Thoracic aorta (tissue), 2 donors: Measurements from ENCODE around the gene HSF5. TPM values are rescaled to one million over a fixed set of nuclear protein-coding genes. Genes with fewer than 3 reads are reported as not detected.

Experiments used
- ATAC-seq: fragments of 150-250 bp; one replicate; pipeline ENCODE4 v1.8.0; 2017; ENCODE audit warnings: low read depth; ENCODE audit not compliant: insufficient number of reproducible peaks, low FRiP score
- DNase-seq: peaks from one replicate; pipeline ENCODE4 v3.0.0-alpha.2; 2020; ENCODE audit warnings: low spot score
- H3K27ac ChIP-seq, 2 donors: fragments of 200-600 bp; sonication (generic); 1 replicate in 1 of 2; 2 replicates in 1 of 2; pipeline ENCODE4 v1.5.1; 2016; ENCODE audit warnings: mild to moderate bottlenecking in 2 of 2, moderate library complexity in 2 of 2
- H3K27me3 ChIP-seq: fragments of 200-600 bp; sonication (generic); replicated peaks from 2 replicates; pipeline ENCODE4 v1.6.0; 2016; ENCODE audit warnings: mild to moderate bottlenecking; ENCODE audit not compliant: insufficient read depth
- H3K36me3 ChIP-seq: fragments of 200-600 bp; sonication (generic); one replicate; pipeline ENCODE4 v1.5.1; 2016
- H3K4me1 ChIP-seq, 2 donors: fragments of 200-600 bp; sonication (generic); 1 replicate in 1 of 2; 2 replicates in 1 of 2; pipeline versions ENCODE4 v1.5.1 to v1.6.0; 2016; ENCODE audit warnings: low read depth in 2 of 2, mild to moderate bottlenecking in 1 of 2; ENCODE audit not compliant: control insufficient read depth in 1 of 2
- H3K4me3 ChIP-seq: fragments of 200-600 bp; sonication (generic); 2 replicates; pipeline ENCODE4 v1.5.1; 2016; ENCODE audit warnings: mild to moderate bottlenecking
- H3K9me3 ChIP-seq: fragments of 200-600 bp; sonication (generic); 2 replicates; pipeline ENCODE4 v1.5.1; 2016
- total RNA-seq, 2 donors: library from RNA; depleted of rRNA; stranded (reverse); fragments of >200 nt; gene quantifications; one replicate each; pipeline versions ENCODE4 v1.1.0 to v1.2.3, GENCODE V29; 2016
- TF ChIP-seq, protein P1 (sequence below): fragments of 200-600 bp; sonication (generic); IDR thresholded peaks from one replicate; pipeline ENCODE4 v1.5.1; 2019; ENCODE audit warnings: antibody characterized with exemption

Gene HSF5
- total RNA-seq, 2 donors from 2014 or later, result 0.14 TPM; not detected in 1

DNA sequence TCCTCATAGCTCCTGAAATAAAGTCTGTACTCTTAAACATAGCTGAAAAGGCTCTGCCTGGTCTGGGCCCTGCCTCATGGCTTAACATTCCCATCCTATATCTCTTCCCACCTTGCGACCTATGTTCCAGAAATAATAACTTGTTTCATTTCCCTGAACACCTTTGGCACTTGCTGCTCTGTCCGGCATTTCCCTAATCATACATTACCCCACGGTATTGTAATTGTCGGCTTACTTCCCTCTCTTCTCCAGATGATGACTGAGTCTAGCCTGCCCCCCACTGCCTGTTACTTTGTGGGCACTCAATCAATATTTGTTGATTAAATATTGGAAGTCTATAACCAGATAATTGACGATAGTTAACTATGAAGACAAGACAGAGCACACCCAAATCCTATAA is 113.0 kb downstream of the HSF5 start:
- Histone ChIP-seq H3K4me3 (no peak overlapping the region), H3K4me1 (no peaks in the 10 kb centered on the region), H3K27me3 (no peaks in the 10 kb centered on the region), H3K27ac (no peak overlapping the region), H3K36me3 (no peaks in the 10 kb centered on the region), H3K9me3 (no peaks in the 10 kb centered on the region)
- TF ChIP-seq, protein P1, sequence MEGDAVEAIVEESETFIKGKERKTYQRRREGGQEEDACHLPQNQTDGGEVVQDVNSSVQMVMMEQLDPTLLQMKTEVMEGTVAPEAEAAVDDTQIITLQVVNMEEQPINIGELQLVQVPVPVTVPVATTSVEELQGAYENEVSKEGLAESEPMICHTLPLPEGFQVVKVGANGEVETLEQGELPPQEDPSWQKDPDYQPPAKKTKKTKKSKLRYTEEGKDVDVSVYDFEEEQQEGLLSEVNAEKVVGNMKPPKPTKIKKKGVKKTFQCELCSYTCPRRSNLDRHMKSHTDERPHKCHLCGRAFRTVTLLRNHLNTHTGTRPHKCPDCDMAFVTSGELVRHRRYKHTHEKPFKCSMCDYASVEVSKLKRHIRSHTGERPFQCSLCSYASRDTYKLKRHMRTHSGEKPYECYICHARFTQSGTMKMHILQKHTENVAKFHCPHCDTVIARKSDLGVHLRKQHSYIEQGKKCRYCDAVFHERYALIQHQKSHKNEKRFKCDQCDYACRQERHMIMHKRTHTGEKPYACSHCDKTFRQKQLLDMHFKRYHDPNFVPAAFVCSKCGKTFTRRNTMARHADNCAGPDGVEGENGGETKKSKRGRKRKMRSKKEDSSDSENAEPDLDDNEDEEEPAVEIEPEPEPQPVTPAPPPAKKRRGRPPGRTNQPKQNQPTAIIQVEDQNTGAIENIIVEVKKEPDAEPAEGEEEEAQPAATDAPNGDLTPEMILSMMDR, result no peak
- no peak for DNase-seq
- ATAC-seq, result no peak

DNA sequence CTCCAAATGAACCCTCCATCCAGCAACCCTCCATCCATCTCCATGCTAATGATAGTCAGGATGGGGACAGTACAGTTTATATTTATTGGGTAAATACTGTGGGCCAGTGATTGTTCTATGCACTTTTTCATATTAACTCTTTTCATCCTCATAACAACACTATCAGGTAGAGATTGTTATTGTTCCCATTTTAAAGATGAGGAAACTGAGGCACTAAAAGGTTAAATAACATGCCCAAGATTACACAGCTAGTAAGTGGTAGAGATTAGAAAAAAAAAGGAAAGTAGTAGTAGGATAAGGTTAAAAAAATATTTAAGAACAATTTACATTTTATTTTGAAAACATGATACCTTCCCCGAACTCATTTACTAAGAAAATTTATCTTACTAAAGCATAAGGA is 114.3 kb downstream of the HSF5 start:
- H3K4me1 ChIP-seq, result no peaks in the 10 kb centered on the region
- no peaks in the 10 kb centered on the region for H3K27me3 ChIP-seq
- TF ChIP-seq, protein P1, result no peak
- no peak overlapping the region for H3K4me3 ChIP-seq
- H3K27ac ChIP-seq, result no peak overlapping the region
- no peaks in the 10 kb centered on the region for H3K36me3 ChIP-seq
- no peaks in the 10 kb centered on the region for H3K9me3 ChIP-seq
- DNase-seq, result no peak
- no peak for ATAC-seq

DNA sequence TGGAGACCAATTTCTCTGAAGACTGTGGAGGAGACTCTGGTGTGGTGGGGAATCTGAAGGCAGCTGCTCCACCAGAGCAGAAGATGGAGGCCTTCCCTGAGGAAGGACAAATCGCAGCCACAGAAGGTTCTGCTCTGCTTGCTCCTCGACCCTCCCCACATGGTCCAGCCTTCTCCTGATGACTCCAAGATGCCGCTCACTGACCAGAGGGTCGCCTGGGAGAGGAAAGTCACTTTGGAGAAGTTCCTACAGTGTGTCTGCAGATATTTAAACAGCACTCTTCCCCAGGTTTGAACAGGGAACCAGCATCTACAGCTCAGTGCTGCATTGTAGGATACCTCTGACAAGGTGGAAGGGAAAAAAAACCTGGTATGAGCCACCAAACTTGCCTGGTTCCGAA is 115.2 kb downstream of the HSF5 start:
- H3K9me3 ChIP-seq, result no peaks in the 10 kb centered on the region
- no peaks in the 10 kb centered on the region for H3K36me3 ChIP-seq
- DNase-seq (no peak), ATAC-seq (no peak)
- TF ChIP-seq, protein P1, result no peak
- no peaks in the 10 kb centered on the region for H3K4me1 ChIP-seq
- no peaks in the 10 kb centered on the region for H3K27me3 ChIP-seq
- no peak overlapping the region for H3K4me3 ChIP-seq
- H3K27ac ChIP-seq, result no peak overlapping the region

DNA sequence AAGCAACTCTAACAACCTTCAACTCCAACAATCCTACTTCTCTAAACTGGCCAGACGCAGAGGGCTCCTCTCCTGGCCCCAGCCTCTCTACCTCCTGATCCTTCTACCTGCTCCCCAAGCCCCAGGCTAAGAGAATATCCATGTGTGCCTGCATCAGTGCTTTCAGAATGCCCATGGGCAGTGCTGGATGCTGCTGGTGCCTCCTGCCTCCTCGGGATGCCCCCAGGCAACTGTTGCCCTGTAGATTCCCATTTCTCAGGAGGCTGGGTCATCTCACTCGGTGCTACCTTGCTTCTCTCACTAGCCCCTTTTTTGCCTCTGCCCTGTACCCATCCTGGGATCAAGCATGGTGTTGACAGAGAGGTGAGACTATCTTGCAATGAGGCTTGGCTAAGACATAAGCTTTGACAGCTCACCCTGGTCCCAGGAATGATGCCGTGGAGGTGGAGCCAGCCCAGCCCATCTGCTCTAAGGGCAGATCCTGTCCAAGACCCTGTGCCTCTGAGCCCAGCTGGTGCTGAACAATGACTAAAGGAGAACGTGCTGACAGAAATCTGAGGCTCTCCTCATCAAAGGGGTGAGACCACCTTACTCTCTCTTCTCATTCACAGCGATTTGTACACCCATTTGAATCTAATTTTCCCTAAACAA is 116.8 kb downstream of the HSF5 start:
- TF ChIP-seq, protein P1, result no peak
- Histone ChIP-seq H3K27ac (no peak overlapping the region), H3K36me3 (no peaks in the 10 kb centered on the region), H3K9me3 (no peaks in the 10 kb centered on the region), H3K4me1 (no peaks in the 10 kb centered on the region), H3K4me3 (no peak overlapping the region), H3K27me3 (no peaks in the 10 kb centered on the region)
- no peak for DNase-seq
- ATAC-seq, result no peak

DNA sequence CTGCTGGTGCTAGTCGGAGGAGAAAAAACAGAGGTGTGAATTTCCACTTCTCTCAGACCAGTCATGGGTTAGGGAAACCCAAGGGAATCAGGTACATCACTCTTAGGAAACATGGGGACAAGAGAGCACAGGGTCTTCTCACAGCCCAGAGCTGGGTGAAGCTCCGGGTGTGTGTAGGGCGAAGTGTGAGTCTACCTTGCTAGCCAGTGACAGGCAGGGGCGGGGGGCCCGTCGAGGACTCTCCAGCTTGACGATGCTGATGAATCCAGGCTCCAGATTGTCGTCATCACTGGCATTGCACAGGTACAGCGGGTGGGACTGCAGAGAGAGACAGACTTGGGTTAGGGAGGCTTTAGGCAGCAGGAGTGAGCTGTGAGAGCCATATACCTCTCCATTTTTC is 117.5 kb downstream of the HSF5 start:
- DNase-seq (no peak), ATAC-seq (no peak)
- no peaks in the 10 kb centered on the region for H3K36me3 ChIP-seq
- no peaks in the 10 kb centered on the region for H3K27me3 ChIP-seq
- H3K4me1 ChIP-seq, result no peaks in the 10 kb centered on the region
- H3K9me3 ChIP-seq, result no peaks in the 10 kb centered on the region
- H3K27ac ChIP-seq, result no peak overlapping the region
- TF ChIP-seq, protein P1, result no peak
- no peak overlapping the region for H3K4me3 ChIP-seq
